ENCODE measurements around the gene CSH1. TPM values are rescaled to one million over a fixed set of nuclear protein-coding genes. Genes with fewer than 3 reads are reported as not detected.

CSH1 gene
- total and polyA plus RNA-seq, 2 experiments from 2014 or later = 0.68 TPM; not detected in 1

DNA sequence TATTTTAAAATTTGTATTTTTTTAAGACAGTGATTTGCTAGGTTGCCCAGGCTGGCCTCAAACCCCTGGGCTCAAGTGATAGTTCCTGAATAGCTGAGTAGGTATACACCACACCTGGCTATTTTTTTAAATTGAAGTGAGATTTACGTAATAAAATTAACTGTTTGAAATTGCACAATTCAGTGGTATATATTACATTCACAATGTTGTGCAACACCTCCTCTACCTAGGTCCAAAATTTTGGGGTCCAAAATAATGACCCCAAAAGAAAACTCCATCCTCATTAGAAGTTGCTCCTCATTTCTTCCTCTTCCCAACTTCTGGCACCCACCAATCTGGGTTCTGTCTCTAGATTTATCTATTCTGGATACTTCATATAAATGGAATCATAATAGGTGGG, 50.9 kb downstream of the CSH1 start (continued):
- TF ChIP-seq, protein P1, sequence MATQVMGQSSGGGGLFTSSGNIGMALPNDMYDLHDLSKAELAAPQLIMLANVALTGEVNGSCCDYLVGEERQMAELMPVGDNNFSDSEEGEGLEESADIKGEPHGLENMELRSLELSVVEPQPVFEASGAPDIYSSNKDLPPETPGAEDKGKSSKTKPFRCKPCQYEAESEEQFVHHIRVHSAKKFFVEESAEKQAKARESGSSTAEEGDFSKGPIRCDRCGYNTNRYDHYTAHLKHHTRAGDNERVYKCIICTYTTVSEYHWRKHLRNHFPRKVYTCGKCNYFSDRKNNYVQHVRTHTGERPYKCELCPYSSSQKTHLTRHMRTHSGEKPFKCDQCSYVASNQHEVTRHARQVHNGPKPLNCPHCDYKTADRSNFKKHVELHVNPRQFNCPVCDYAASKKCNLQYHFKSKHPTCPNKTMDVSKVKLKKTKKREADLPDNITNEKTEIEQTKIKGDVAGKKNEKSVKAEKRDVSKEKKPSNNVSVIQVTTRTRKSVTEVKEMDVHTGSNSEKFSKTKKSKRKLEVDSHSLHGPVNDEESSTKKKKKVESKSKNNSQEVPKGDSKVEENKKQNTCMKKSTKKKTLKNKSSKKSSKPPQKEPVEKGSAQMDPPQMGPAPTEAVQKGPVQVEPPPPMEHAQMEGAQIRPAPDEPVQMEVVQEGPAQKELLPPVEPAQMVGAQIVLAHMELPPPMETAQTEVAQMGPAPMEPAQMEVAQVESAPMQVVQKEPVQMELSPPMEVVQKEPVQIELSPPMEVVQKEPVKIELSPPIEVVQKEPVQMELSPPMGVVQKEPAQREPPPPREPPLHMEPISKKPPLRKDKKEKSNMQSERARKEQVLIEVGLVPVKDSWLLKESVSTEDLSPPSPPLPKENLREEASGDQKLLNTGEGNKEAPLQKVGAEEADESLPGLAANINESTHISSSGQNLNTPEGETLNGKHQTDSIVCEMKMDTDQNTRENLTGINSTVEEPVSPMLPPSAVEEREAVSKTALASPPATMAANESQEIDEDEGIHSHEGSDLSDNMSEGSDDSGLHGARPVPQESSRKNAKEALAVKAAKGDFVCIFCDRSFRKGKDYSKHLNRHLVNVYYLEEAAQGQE (IDR thresholded peaks at IDR 0.05; ENCODE audit: unreplicated experiment) = no peak
- no peak for TF ChIP-seq EZH2 (IDR thresholded peaks at IDR 0.05; ENCODE audit: low read depth, unreplicated experiment)
- TF ChIP-seq EZH2phosphoT487 (IDR thresholded peaks at IDR 0.05; ENCODE audit: unreplicated experiment) = no peak
- no peak for TF ChIP-seq CREB1 (CRISPR knock-in tag; IDR thresholded peaks at IDR 0.05; ENCODE audit: low read depth)
- no peak for TF ChIP-seq JUNB (IDR thresholded peaks at IDR 0.05; ENCODE audit: unreplicated experiment)

Small RNA genes within 50 kb of the gene (small RNA-seq; reads per million reads assigned to genes)
- gene AC040958.1 (ENCODE audit: low replicate concordance) (not detected), gene AC127029.1 (ENCODE audit: low replicate concordance) (not detected), gene GH1 (ENCODE audit: low replicate concordance) (not detected)

Other genes with a start within 250 kb of the CSH1 start
- 98.8 and 119 TPM in 2 replicates for gene LIMD2, start 196.4 kb downstream of the CSH1 start, total RNA-seq (2014; rRNA removed; shearing (Covaris generic))
- gene LIMD2, start 196.4 kb downstream of the CSH1 start, polyA plus RNA-seq (2016; fragmentation: Nextera tagmentation; extraction: Ambion mirVana) = 105 and 107 TPM in 2 replicates
- 21.2 and 28.8 TPM in 2 replicates for gene STRADA, start 154.8 kb downstream of the CSH1 start, total RNA-seq (2014; rRNA removed; shearing (Covaris generic))
- 17.8 and 18.0 TPM in 2 replicates for gene STRADA, start 154.8 kb downstream of the CSH1 start, polyA plus RNA-seq (2016; fragmentation: Nextera tagmentation; extraction: Ambion mirVana)
- gene CCDC47, start 123.0 kb downstream of the CSH1 start, total RNA-seq (2014; rRNA removed; shearing (Covaris generic)) = 56.4 and 61.9 TPM in 2 replicates
- 31.5 and 38.5 TPM in 2 replicates for gene CCDC47, start 123.0 kb downstream of the CSH1 start, polyA plus RNA-seq (2016; fragmentation: Nextera tagmentation; extraction: Ambion mirVana)
- 101 TPM in 2 replicates for gene DDX42, start 122.4 kb downstream of the CSH1 start, total RNA-seq (2014; rRNA removed; shearing (Covaris generic))
- 50.9 and 57.8 TPM in 2 replicates for gene DDX42, start 122.4 kb downstream of the CSH1 start, polyA plus RNA-seq (2016; fragmentation: Nextera tagmentation; extraction: Ambion mirVana)
- gene PSMC5, start 69.1 kb downstream of the CSH1 start, total RNA-seq (2014; rRNA removed; shearing (Covaris generic)) = 93.1 and 105 TPM in 2 replicates
- gene PSMC5, start 69.1 kb downstream of the CSH1 start, polyA plus RNA-seq (2016; fragmentation: Nextera tagmentation; extraction: Ambion mirVana) = 186 and 199 TPM in 2 replicates
- 48.4 and 61.5 TPM in 2 replicates for gene FTSJ3, start 68.9 kb downstream of the CSH1 start, total RNA-seq (2014; rRNA removed; shearing (Covaris generic))
- 28.1 and 29.2 TPM in 2 replicates for gene FTSJ3, start 68.9 kb downstream of the CSH1 start, polyA plus RNA-seq (2016; fragmentation: Nextera tagmentation; extraction: Ambion mirVana)
- 121 and 133 TPM in 2 replicates for gene SMARCD2, start 53.9 kb downstream of the CSH1 start, total RNA-seq (2014; rRNA removed; shearing (Covaris generic))
- 34.9 and 36.4 TPM in 2 replicates for gene SMARCD2, start 53.9 kb downstream of the CSH1 start, polyA plus RNA-seq (2016; fragmentation: Nextera tagmentation; extraction: Ambion mirVana)
- not detected in 2 replicates for gene CSH2, start 22.9 kb downstream of the CSH1 start, total RNA-seq (2014; rRNA removed; shearing (Covaris generic))
- 0.37 and 0.43 TPM in 2 replicates for gene CSH2, start 22.9 kb downstream of the CSH1 start, polyA plus RNA-seq (2016; fragmentation: Nextera tagmentation; extraction: Ambion mirVana)
- 0.27 and 0.59 TPM in 2 replicates for gene GH2, start 14.6 kb downstream of the CSH1 start, total RNA-seq (2014; rRNA removed; shearing (Covaris generic))
- 2.3 TPM in 2 replicates for gene GH2, start 14.6 kb downstream of the CSH1 start, polyA plus RNA-seq (2016; fragmentation: Nextera tagmentation; extraction: Ambion mirVana)
- gene CSHL1, start 14.7 kb upstream of the CSH1 start, total RNA-seq (2014; rRNA removed; shearing (Covaris generic)) = not detected in 2 replicates
- 0.44 TPM in 1 of 2 replicates, not detected in the other for gene CSHL1, start 14.7 kb upstream of the CSH1 start, polyA plus RNA-seq (2016; fragmentation: Nextera tagmentation; extraction: Ambion mirVana)
- gene GH1, start 22.3 kb upstream of the CSH1 start, total RNA-seq (2014; rRNA removed; shearing (Covaris generic)) = not detected in 2 replicates
- gene GH1, start 22.3 kb upstream of the CSH1 start, polyA plus RNA-seq (2016; fragmentation: Nextera tagmentation; extraction: Ambion mirVana) = 0.57 TPM in 1 of 2 replicates, not detected in the other
- gene CD79B, start 35.8 kb upstream of the CSH1 start, total RNA-seq (2014; rRNA removed; shearing (Covaris generic)) = 1.3 and 3.0 TPM in 2 replicates
- gene CD79B, start 35.8 kb upstream of the CSH1 start, polyA plus RNA-seq (2016; fragmentation: Nextera tagmentation; extraction: Ambion mirVana) = 1.5 and 2.5 TPM in 2 replicates
- 7.9 and 8.5 TPM in 2 replicates for gene SCN4A, start 76.3 kb upstream of the CSH1 start, total RNA-seq (2014; rRNA removed; shearing (Covaris generic))
- gene SCN4A, start 76.3 kb upstream of the CSH1 start, polyA plus RNA-seq (2016; fragmentation: Nextera tagmentation; extraction: Ambion mirVana) = 2.3 and 2.5 TPM in 2 replicates
- gene PRR29, start 101.8 kb upstream of the CSH1 start, total RNA-seq (2014; rRNA removed; shearing (Covaris generic)) = 0.74 and 1.3 TPM in 2 replicates
- 0.24 and 0.66 TPM in 2 replicates for gene PRR29, start 101.8 kb upstream of the CSH1 start, polyA plus RNA-seq (2016; fragmentation: Nextera tagmentation; extraction: Ambion mirVana)
- 0.31 and 0.58 TPM in 2 replicates for gene ICAM2, start 124.1 kb upstream of the CSH1 start, total RNA-seq (2014; rRNA removed; shearing (Covaris generic))
- gene ICAM2, start 124.1 kb upstream of the CSH1 start, polyA plus RNA-seq (2016; fragmentation: Nextera tagmentation; extraction: Ambion mirVana) = 0.57 and 0.86 TPM in 2 replicates
- gene ERN1, start 233.6 kb upstream of the CSH1 start, total RNA-seq (2014; rRNA removed; shearing (Covaris generic)) = 4.1 and 5.9 TPM in 2 replicates
- 4.2 and 7.5 TPM in 2 replicates for gene ERN1, start 233.6 kb upstream of the CSH1 start, polyA plus RNA-seq (2016; fragmentation: Nextera tagmentation; extraction: Ambion mirVana)

All from GM23338 (cell line).